Activated gamma-delta T cell (primary cell): ENCODE data around the gene HKDC1.
"Not testable (repeated sequence)": the region's sequence is repeated elsewhere in the genome, so short reads cannot be mapped to it uniquely, and the experiment has no call there.

Source experiments
- DNase-seq: peaks from one replicate; lab custom pipeline; 2025; lab: John Stamatoyannopoulos, UW
- total RNA-seq, 2 donors: gene quantifications; one replicate each; lab custom pipeline; 2026; lab: John Stamatoyannopoulos, UW

HKDC1 gene, protein sequence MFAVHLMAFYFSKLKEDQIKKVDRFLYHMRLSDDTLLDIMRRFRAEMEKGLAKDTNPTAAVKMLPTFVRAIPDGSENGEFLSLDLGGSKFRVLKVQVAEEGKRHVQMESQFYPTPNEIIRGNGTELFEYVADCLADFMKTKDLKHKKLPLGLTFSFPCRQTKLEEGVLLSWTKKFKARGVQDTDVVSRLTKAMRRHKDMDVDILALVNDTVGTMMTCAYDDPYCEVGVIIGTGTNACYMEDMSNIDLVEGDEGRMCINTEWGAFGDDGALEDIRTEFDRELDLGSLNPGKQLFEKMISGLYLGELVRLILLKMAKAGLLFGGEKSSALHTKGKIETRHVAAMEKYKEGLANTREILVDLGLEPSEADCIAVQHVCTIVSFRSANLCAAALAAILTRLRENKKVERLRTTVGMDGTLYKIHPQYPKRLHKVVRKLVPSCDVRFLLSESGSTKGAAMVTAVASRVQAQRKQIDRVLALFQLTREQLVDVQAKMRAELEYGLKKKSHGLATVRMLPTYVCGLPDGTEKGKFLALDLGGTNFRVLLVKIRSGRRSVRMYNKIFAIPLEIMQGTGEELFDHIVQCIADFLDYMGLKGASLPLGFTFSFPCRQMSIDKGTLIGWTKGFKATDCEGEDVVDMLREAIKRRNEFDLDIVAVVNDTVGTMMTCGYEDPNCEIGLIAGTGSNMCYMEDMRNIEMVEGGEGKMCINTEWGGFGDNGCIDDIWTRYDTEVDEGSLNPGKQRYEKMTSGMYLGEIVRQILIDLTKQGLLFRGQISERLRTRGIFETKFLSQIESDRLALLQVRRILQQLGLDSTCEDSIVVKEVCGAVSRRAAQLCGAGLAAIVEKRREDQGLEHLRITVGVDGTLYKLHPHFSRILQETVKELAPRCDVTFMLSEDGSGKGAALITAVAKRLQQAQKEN
- 2.6 to 7.2 reads per million in 2 donors for total RNA-seq

DNA sequence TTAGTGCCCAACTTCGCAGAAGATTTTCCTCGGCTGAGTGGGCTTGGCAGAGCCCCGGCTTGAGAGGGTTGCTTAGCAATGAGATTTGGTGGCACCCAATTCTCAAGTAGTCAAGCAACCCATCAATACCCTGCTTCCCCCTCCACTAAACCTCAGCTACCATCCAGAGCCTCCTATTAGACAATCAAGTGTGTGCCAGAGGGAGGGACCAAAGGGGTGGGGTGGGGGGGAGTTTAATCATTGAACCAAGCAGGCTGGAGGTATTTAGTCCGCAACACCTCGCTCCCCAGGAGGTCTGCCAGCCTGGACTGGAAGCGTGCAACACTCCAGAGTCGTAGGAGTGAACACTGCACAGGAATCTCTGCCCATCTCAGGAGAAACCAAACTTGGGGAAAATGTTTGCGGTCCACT lies at the start of gene HKDC1:
Gene HKDC1 (plus strand): TSS at position 292 of the 411 bp plus-strand sequence. CDS start 104 bp downstream, at position 396.
- no peak for DNase-seq

DNA sequence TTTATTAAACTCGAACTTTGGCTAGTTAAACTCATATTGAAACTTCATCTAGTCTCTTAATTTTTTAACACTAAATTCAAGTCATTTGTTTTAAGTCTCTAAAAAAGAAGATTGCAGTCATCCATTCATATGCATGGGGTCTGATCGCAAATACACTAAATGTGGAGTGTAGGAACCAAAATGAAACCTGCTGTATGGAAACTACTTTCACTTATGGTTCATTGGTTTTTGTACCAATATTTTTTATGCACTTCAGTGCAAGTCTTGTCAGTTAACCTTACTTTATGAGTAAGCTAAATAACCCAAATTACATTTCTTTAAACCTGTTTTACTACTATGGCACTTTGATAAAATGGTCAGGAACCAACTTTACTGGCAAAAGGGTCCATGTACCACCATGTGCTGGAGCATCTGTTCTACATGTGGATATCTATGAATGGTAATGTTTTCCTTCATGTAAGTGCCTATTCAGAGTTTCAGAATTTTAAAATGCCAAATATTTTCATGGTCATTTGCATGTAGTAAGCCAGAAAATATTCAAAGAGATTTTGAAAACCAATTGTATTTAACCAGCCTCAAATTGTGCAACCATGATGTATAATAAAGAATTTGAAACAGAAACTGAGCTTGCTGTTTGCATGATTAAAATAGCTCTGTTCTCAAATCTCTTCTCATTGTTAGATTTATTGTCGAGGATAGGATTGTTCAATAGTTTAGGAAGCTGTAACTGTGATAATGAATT lies 47.7 kb upstream of the HKDC1 start:
- no peak for DNase-seq

DNA sequence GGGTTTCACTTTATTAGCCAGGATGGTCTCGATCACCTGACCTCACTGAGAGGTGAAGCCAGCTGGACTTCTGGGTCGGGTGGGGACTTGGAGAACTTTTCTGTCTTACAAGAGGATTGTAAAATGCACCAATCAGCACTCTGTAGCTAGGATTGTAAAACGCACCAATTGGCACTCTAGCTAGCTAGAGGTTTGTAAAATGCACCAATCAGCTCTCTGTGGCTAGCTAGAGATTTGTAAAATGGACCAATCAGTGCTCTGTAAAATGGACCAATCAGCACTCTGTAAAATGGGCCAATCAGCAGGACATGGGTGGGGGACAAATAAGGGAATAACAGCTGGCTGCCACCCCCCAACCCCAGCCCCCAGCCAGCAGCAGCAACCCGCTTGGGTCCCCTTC lies 44.8 kb upstream of the HKDC1 start:
- DNase-seq = not testable (repeated sequence)

DNA sequence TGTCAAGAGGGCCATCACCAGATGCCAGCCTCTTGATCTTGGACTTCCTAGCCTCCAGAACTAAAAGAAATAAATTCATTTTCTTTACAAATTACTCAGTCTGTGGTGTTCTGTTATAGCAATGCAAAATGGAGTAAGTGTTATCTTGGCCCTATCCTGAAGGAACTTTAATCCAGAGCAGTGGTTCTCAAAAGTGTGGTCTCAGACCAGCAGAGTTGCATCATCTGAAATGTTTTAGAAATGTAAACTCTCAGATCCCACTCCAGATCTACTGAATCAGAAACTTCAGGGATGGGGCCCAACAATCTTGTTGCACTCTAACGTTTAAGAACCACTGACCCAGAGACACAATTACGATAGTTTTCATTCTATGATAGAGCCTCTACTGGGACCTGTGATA lies 43.3 kb upstream of the HKDC1 start:
- no peak for DNase-seq

DNA sequence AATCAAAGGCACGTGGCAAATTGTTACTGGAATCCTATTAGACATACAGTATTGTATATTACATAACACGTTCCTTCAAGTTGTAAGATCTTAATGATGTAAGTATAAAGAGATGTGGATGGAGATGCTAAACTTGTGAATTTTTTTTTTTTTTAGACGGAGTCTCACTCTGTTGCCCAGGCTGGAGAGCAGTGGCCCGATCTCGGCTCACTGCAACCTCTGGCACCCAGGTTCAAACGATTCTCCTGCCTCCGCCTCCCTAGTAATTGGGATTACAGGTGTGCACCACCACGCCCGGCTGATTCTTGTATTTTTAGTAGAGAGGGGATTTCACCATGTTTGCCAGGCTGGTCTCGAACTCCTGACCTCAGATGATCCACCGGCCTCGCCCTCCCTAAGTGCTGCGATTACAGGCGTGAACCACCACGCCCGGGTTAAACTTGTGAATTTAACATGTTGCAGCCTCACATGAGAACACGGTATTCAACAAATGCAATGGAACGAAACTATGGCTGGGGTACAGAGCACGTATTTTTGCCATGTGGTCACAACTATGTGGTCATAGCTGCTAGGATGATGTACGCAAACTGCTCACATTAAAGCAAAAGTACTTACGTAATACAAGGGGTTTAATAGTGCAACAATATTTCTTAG lies 40.9 kb upstream of the HKDC1 start:
- no peak for DNase-seq

DNA sequence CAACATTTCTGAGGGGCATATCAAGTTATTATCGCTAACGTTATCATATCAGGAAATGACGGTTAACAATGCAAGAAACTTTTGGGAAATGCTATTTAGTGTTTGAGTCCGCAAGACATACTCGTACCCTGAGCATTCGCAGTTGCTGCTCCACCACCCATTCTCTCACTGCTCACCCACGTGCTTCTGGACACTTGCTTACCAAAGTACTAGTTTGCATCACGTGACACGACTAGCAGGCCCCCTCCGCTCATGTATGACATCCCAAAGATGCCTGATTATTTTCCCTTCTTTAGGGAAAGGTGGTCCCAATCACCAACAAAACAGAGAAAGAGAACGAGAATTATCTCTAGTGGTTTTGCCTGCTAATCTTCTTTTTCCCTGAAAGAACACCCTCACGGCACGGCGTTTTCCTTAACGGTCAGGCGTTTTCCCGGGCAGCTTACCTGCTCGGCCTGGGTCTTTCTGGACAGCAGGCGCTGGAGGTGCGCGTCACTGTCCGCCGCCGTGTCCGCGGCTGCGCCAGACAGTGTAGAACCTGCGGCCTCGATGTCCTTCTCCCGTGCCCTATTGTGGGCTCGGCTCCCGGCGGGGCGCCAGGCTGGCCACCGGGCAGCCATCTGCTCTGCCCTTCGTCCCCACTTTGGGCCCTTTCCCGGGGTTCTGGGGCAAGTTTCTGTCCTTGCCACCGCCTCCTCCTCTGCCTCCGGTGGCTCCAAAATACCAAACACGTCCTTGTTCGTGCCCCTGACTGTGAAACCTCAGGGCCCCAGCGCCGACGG lies 40.2 kb upstream of the HKDC1 start, which contains the start of gene SUPV3L1:
Gene SUPV3L1 (plus strand): TSS at position 492 of the 782 bp plus-strand sequence. CDS start 58 bp downstream, at position 550.
- DNase-seq = peak; percentile 67

DNA sequence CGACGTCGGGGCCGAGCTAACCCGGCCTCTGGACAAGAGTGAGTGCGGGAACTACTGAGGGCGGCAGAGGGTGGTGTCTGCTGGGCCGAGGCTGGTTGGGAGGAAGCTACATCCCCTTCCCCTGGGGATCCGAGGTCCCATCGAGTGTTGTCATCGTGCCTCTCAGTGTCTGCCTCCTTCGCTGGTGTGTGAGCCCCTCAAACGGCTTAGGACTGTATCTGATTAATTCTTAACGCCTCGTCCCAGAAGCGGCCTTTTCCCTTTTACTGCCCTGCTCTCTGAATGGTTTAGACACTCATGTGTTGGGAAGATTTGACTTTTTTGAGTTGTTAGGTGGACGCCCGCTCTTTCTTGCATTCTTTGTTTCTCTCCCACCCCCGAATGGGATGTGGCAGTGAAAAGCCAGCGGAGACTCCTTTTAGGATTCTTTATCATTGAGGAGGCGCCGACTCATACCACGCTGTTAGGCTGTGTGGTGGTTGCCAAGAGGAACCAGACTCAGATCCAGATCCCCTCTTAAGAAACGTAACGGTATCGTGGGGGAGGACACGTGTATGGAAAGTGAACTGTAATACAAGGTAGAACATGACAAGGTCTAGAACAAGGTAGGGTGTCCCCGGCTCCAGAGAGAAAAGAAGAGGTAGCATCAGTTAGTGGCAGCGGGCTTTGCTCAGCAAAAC lies 39.5 kb upstream of the HKDC1 start:
- DNase-seq = no peak

DNA sequence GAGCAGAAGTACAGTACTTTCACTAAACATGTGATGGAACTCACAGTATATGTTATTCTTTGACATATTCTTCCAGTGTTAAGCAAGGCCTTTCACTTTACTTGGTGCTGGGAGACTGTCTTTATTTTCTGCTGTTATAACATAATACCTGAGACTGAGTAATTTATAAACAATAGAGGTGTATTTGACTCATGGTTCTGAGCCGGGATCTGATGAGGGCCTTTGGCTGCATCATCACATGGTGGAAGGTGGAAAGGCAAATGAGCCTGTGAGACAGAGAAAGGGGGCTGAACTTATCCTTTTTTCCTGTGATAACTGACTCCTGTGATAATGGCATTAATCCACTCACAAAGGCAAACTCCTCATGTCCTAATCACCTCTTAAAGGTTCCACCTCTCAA lies 38.7 kb upstream of the HKDC1 start:
- no peak for DNase-seq

DNA sequence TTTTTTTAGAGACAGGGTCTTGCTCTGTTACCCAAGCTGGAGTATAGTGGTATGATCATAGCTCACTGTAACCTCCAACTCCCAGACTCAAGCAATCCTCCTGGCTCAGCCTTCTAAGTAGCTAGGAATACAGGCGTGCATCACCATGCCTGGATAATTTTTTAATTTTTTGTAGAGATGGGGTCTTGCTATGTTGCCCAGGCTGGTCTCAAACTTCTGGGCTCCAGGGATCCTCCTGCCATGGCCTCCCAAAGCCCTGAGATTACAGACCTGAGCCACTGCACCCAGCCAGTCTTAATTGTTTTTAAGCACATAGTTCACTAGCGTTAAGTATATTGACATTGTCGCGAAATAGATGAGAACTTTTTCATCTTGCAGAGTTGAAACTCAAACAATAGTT lies 38.1 kb upstream of the HKDC1 start:
- DNase-seq = no peak

DNA sequence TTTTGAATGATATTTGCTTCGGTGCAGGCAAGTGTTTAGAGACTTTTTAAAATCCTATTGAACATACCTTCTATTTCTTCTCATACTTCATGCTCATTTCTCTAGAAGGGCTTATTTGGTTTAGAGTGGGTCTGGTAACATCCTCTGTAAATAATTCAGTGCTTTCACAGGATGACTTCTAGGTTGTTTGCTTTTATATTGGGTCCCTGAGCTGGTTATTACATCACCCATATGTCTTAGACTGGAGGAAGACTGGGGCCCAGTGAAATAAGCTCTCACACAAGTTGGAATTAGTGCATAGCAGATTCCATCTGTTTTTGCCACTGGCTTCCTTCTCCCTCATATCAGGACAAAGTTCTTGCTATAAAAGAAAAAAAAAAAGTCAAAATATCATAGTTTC lies 33.6 kb upstream of the HKDC1 start:
- DNase-seq = no peak

DNA sequence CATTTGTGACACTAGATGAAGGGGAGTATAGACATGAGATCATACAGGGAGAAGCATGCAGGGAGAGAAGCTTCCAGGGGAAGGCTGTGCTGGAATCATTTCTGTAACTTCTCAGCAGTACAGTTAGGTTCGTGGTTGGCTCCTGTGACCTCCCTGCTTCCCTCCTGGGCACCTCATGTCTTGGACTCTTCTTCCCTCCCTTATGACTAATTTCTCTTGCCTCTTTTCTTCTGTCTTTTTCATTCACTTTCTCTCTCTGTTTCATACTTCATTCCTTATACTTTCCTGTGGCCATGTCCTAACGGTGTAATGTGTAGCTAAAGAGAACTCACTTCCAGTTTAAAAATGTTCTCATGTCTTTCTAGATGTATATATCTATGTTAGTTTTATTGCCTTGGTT lies 19.1 kb upstream of the HKDC1 start:
- no peak for DNase-seq

DNA sequence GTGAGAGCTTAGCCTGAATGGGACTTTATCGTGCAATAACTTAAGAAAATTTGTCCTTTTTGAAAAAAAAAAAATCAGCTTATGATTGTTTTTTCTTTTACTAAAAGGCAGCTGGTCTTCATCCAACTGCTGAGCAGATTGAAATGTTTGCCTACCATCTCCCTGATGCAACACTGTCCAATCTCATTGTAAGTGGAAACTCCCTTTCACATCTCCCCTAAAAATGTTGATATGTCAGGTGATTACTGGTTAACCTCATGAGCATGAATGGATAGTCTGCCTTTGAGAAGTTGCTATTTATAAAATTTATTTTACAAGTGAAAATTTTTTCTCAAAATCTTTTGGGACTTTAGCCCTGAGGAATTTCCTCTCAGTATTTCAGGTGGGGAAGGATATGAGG lies 17.8 kb upstream of the HKDC1 start:
- no peak for DNase-seq

DNA sequence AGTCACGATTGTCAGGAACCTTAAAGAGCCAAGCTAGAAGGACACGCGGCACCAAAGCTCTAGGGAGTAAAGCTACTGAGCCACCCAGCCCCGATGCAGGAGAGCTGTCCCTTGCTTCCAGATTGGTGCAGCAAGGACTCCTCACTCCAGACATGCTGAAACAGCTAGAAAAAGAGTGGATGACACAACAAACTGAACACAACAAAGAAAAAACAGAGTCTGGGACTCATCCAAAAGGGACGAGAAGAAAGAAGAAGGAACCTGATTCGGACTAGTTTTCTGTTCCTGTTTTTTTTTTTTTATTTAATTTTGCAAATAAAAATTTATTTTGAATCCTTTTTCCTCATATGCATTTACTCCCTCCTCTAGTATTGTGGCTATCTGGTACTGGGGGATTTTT lies 11.4 kb upstream of the HKDC1 start:
- no peak for DNase-seq

DNA sequence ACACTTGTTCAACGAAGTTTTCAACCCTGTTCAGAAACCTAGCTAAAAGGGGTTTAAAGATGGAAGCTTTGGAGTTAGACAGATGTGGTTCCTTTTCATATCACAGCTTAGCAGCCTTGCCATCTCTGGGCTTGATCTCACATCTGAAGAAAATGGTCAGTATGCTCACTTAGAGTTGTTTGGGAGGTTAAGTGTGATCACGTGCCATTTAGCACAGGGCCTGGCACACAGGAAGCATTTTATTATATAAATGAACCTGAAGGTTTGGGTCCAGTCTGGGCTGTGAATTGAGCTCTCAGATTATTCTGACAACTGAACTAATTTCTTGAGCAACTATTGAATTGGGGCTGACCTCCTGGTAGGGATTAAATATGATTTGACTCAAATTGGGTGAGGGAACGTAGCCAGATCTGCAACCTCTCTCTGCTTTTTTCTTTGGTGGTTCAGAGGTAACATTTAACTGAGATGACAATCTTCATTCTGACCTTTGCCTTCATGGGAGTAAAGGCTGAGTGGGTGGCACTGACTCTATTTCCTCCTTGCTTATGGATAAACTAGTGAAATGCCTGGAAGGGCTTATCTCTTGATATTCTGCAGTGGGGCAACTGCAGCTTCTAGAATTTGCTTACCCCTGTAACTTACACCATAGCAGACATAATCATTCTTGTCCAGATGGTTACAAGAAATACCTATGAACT lies 10.2 kb upstream of the HKDC1 start:
- no peak for DNase-seq

DNA sequence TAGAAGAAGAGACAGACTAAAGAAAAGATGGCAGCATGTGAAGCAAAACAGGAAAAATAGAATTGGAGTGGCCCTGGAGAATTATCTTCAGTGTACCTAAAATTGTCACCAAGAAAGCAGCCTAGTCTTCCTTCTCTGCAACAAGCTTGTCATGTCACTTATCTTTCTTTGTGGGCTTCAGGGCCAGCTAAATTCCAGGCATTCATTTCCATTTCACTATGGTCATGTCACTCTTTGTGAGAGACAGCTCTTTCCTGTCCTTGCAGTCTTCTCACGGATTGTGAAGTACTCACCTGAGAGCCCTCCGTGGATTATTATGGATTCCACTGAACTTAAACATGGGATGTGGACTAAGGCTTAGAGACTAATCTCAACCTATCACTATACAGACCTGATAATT lies 9.0 kb upstream of the HKDC1 start:
- no peak for DNase-seq

DNA sequence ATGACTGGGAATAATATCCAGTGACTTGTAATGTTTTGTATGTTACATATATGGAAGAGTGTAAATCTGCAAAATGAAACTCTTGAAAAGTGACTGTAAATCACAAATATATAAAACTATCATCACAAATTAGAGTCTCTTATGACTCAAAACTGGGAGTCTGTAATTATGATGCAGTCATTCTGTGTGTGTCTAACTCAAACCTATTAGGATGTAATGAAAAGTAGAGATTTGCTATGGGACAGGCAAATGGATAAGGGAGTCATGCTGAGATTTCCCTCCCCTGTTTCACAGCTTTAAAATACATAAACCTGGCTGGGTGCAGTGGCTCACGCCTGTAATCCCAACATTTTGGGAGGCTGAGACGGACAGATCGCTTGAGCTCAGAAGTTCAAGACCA lies 8.6 kb upstream of the HKDC1 start:
- no peak for DNase-seq

DNA sequence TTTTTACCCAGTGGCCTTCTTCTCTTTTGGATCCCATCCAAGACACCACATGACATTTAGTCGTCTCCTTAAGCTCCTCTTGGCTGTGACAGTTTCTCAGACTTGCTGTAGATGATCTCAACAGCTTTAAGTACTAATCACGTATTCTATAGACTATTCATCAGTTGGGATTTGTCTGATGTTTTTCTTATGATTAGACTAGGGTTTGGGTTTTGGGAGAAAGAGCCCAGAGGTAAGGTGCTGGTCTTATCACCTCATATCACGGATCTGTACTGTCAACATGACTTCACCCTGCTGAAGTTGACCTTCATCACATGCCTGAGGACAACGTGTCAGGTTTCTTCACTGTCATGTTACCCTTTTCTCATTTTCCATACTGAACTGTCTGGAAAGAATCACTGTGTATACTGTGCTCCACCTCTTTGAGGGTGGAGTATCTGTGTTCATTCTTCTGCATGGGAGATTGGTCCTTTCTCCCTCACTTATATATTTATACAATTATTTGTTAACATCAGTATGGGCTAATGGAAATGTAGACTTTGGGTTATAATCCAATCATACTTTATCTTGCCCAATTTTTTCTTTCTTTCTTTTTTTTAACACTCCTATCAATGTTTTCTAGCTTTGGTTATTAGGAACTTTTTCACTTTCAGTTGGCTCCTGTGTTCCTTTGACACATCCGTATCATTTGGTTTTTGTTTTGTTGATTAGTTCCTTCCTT lies 6.4 kb upstream of the HKDC1 start:
- DNase-seq = no peak

DNA sequence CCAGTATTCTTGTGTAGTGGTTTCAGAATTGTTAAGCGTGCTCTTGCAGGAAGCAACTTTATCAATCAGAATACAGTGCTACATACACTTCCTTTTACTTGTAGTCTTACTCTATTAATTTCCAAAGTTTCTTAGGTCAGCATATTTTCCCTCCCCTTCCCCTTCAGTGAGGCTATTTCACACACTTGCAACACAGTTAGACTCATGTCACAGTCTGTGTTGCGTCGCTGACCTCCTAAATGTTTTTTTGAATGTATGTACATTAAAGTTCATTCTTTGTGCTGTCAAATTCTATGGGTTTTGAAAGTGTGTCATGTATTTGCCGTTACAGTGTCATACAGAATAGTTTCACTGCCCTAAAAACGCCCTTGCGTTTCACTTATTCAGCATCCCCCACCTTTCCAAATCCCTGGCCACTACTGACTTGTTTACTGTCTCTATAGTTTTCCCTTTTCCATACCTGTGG lies 5.4 kb upstream of the HKDC1 start:
- no peak for DNase-seq
